Measurements from ENCODE around the gene CLCN1. TPM values are rescaled to one million over a fixed set of nuclear protein-coding genes. Genes with fewer than 3 reads are reported as not detected.

The CLCN1 gene
- total and polyA plus RNA-seq, 2 of the 8 experiments (the other 6 are each of a cell fraction or from before 2014, with no cell fraction given): 0.36 to 0.41 TPM

GRCh38 chr7:143394068-143394467 lies 78.2 kb downstream of the CLCN1 start:
- Histone ChIP-seq H4K20me1 (replicated peaks in 1 of 2; ENCODE audit: control insufficient read depth in 1 of 2, insufficient read depth in 2 of 2, low read length in 2 of 2) (peaks cover 29 to 43% of the 10 kb centered on the region in 2 experiments), H3K4ac (replicated peaks; ENCODE audit: insufficient read length, low read depth, low read length) (no peak overlapping the region), H3K4me2 (ENCODE audit: insufficient read depth in 1 of 2, low read depth in 2 of 2, low read length in 2 of 2) (no peak overlapping the region), H4K5ac (ENCODE audit: insufficient read length, low read depth, low read length) (no peak overlapping the region), H3K14ac (ENCODE audit: insufficient read length) (no peak overlapping the region), H2BK20ac (ENCODE audit: low read length) (no peak overlapping the region), H3K18ac (ENCODE audit: extremely low read depth, low read length) (no peak overlapping the region), H3K79me1 (ENCODE audit: low read depth, low read length) (peaks cover 6% of the 10 kb centered on the region), H3K27ac (ENCODE audit: low read depth, low read length) (no peak overlapping the region), H2BK12ac (ENCODE audit: low read depth, low read length) (no peak overlapping the region), H3K23me2 (ENCODE audit: low read depth, low read length) (no peaks in the 10 kb centered on the region), H3K4me3 (ENCODE audit: extremely low read depth in 1 of 4, insufficient read depth in 2 of 4, low read depth in 3 of 4, low read length in 4 of 4) (no peak overlapping the region), H3K9ac (replicated peaks in 1 of 4; ENCODE audit: extremely low read depth in 1 of 4, low read depth in 3 of 4, low read length in 3 of 4) (no peak overlapping the region), H2BK5ac (ENCODE audit: low read depth, low read length) (no peak overlapping the region), H3K9me3 (ENCODE audit: insufficient read depth in 2 of 2, low read depth in 1 of 2, low read length in 1 of 2) (no peaks in the 10 kb centered on the region), H4K91ac (replicated peaks; ENCODE audit: insufficient read length, low read length) (no peak overlapping the region), H3K36me3 (ENCODE audit: control insufficient read depth in 2 of 4, insufficient read depth in 4 of 4, low read length in 3 of 4) (peaks cover 45 to 94% (median 89%) of the 10 kb centered on the region in 4 experiments), H3K56ac (replicated peaks; ENCODE audit: insufficient read length, low read depth, low read length) (no peak overlapping the region), H3K79me2 (ENCODE audit: control insufficient read depth in 1 of 2, insufficient read depth in 2 of 2, low read length in 2 of 2) (no peaks in the 10 kb centered on the region), H2BK15ac (ENCODE audit: low read length) (no peak overlapping the region), H2AFZ (ENCODE audit: low read length) (no peak overlapping the region), H2BK120ac (replicated peaks; ENCODE audit: low read depth, low read length) (no peak overlapping the region), H3K23ac (ENCODE audit: insufficient read length) (no peak overlapping the region), H3K4me1 (replicated peaks in 1 of 4; ENCODE audit: control insufficient read depth in 3 of 4, insufficient read depth in 4 of 4, low read length in 3 of 4) (no peaks in the 10 kb centered on the region; a peak in 1 of 7 replicates), H2AK5ac (ENCODE audit: low read depth, low read length) (no peak overlapping the region), H3K27me3 (replicated peaks in 1 of 4; ENCODE audit: control insufficient read depth in 3 of 4, extremely low read depth in 1 of 4, insufficient read depth in 3 of 4, low read length in 3 of 4) (no peaks in the 10 kb centered on the region), H4K8ac (ENCODE audit: extremely low read depth, insufficient read depth, low read length) (no peak overlapping the region)
- TF ChIP-seq RFX5 (IDR thresholded peaks at IDR 0.05; ENCODE audit: borderline replicate concordance, low read depth, low read length) (no peak), POLR2A (IDR thresholded peaks at IDR 0.05; ENCODE audit: control extremely low read depth in 1 of 2, low read depth in 2 of 2, low read length in 2 of 2) (peak in 1 of 2 experiments; percentile 42; a peak in 1 of 3 replicates), POLR2AphosphoS5 (IDR thresholded peaks at IDR 0.05; ENCODE audit: low read depth, low read length) (peak; percentile 58; the same call in 1 of the 2 replicates)
- POLR2A ChIA-PET (ENCODE audit: partially characterized antibody): interaction anchor here (1.2 to 25.2 kb wide), 6 partner anchors 9 to 38 kb away, joined by 3 to 518 read pairs (median 24); partner anchors contain the start of genes EPHA1, FAM131B and ZYX
- CTCF ChIA-PET (ENCODE audit: partially characterized antibody): interaction anchor here (0.9 to 23.5 kb wide), 8 partner anchors 12 to 111 kb away, joined by 3 to 359 read pairs (median 12); partner anchors contain the start of genes EPHA1 and ZYX
- WGBS, 2 experiments (ENCODE audit: extremely low coverage in 1 of 2, insufficient coverage in 1 of 2, insufficient read length in 1 of 2, insufficient replicate concordance in 2 of 2, low coverage in 1 of 2, low lambda C conversion rate in 2 of 2, missing lambda C conversion rate in 1 of 2): 95% methylated on average over 6 of the region's 6 CpGs; no CpG with 5 or more reads in 1 of the 2 experiments
- no peak for FAIRE-seq
- no peak for DNase-seq (ENCODE audit: low read depth in 1 of 2, low spot score in 2 of 2)
